DMS153 treated with DMSO at 0.1 percent for 48 hours (cell line): Measurements from ENCODE around the gene CORO1C.
"Not testable (repeated sequence)": the region's sequence is repeated elsewhere in the genome, so short reads cannot be mapped to it uniquely, and the experiment has no call there.

Source experiments
- DNase-seq: peaks from one replicate; lab custom pipeline; 2025; ENCODE audit not compliant: unreplicated experiment; lab: John Stamatoyannopoulos, UW

The CORO1C gene

GRCh38 chr12:108755481-108755880 lies 24.2 kb upstream of the CORO1C start:
- DNase-seq, result no peak

DNA sequence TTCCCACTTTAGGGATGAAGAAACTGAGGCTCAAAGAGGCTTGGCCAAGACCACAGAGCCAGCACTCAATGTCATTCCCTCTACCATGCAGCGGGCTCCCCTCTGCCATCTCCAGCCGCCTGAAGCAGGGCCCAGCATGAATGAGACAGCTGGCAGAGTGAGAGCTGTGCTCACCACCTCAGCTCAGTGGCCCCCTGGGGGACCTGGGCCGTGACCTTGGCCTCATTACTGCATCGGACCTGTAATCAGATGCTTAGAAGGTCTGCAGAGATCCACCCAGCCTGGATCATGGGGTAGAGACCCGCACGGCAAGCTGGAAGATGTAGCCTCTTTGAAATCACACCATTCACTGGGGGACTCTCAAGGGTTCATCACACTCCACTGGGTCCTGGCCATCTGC lies 22.7 kb upstream of the CORO1C start:
- DNase-seq, result no peak

- no peak for DNase-seq
Observed at GRCh38 chr12:108752387-108752786, 21.1 kb upstream of the CORO1C start.

GRCh38 chr12:108751821-108752220 lies 20.5 kb upstream of the CORO1C start:
- no peak for DNase-seq

DNA sequence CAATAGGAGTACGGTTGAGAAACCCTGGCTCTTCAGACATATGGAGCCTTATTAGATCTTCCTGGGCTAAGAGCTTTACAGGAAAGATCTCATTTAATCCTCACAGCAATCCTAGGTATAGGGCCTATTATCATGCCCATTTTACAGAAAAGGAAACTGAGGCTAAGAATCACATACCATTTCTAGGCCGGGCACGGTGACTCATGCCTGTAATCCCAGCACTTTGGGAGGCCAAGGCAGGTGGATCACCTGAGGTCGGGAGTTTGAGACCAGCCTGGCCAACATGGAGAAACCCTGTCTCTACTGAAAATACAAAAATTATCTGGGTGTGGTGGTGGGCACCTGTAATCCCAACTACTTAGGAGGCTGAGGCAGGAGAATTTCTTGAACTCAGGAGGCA lies 19.7 kb upstream of the CORO1C start:
- DNase-seq, result not testable (repeated sequence)

- DNase-seq, result no peak
Observed at GRCh38 chr12:108750526-108750925, 19.2 kb upstream of the CORO1C start.

- DNase-seq, result no peak
Observed at GRCh38 chr12:108747563-108747962, 16.2 kb upstream of the CORO1C start.

GRCh38 chr12:108745641-108746040 lies 14.3 kb upstream of the CORO1C start:
- DNase-seq, result no peak

GRCh38 chr12:108744021-108744897 lies 12.9 kb upstream of the CORO1C start:
- DNase-seq, result no peak

DNA sequence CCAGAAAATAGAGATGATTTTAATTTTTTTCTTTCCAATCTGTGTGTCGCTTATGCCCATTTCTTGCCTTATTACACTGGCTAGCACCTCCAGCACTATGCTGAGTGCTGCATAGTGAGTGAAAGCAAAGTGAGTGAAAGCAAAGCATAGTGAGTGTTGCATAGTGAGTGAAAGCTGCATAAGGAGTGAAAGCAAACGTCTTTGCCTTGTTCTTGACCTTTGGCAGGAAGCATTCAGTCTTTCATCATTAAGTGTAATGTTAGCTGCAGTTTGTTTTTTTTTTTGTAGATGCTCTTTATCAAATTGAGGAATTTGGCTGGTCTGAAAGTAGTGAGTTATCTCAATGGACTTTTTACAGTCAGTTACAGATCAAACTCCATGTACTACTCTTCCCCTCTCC lies 6.9 kb upstream of the CORO1C start:
- DNase-seq, result no peak

- DNase-seq, result no peak
Observed at GRCh38 chr12:108735855-108736254, 4.5 kb upstream of the CORO1C start.

- DNase-seq, result no peak
Observed at GRCh38 chr12:108734200-108734906, 3.0 kb upstream of the CORO1C start.

GRCh38 chr12:108733230-108733531 lies 1.9 kb upstream of the CORO1C start:
- DNase-seq, result not testable (repeated sequence)

DNA sequence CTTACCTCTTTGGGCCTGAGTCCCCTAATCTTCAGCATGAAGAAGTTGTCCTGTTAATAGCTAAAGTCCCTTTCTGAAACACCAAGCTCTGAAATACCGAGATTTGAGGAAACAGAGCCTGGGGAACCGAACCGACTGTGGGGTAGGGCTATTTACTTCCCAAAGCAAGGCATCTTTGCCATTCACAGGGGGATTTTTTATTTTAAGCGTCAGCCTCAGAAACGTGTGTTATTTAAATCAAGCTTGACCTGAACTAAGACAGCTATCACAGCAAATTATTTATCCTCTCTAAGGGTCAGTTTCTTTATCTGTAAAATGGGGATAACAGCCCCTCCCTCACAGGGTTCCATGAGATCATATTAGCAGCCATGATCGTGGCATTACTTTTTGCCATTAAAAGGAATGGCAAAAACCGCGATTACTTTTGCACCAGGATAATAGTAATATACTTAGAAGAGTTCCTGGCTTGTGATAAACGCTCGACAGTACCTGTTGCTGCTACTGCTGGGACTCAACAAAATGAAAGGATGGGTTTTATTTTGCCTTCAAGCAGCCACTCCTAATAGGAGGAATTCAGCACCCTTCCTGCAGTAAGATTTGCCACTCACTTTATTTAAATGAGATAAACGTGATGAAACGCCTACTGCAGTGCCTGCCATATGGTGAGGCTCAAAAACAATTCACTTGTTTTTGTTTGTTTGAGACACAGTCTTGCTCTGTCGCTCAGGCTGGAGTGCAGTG lies 1.3 kb upstream of the CORO1C start:
- DNase-seq, result no peak

DNA sequence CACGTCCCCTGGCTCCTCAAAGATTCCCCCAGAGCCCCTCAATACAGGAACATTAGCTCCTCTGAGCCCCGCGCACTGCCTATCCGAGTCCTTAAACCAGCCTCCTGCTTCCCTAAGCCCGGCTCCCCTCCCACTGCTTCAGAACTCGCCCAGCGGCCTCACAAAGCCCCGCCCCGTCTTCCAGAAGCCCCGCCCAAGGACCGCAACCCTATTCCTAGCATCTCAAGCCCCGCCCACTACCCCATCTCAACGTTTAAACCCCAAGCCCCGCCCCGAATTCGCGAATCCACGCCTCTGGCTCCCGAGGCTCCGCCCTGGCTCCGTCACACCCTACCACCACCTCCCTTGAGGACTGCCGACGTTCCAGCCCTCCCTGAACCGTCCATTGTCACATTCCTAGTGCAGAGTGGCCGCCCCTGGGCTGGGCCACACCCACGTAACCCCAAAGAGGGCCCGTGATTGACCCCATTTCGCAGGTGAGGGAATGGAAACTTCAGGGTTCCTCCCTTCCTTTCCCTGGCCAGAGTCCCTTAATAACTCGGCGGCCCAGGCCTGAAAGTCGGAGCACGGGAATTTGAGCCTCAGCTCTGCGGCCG lies 646 bp upstream of the CORO1C start:
- DNase-seq, result peak; percentile 96

GRCh38 chr12:108730365-108731104 lies 783 bp downstream of the CORO1C start:
- peak; percentile 48 for DNase-seq

GRCh38 chr12:108729612-108730364 lies 1.5 kb downstream of the CORO1C start:
- no peak for DNase-seq

- no peak for DNase-seq
Observed at GRCh38 chr12:108728820-108729611, 2.3 kb downstream of the CORO1C start.
